Mesenchymal stem cell (in vitro differentiated cells and primary cell): ENCODE results near the gene WTAP.

Experiments
- DNase-seq: peaks from one replicate; pipeline ENCODE4 v3.0.0-alpha.2; 2013
- H2AFZ ChIP-seq: one replicate; pipeline ENCODE4 v1.6.1; 2013; ENCODE audit warnings: low read depth, mild to moderate bottlenecking, control low read depth, inconsistent platforms, low read length, moderate library complexity
- H2AK5ac ChIP-seq: 2 replicates; pipeline ENCODE4 v1.6.1; 2013; ENCODE audit warnings: low read length, moderate library complexity, mild to moderate bottlenecking, inconsistent platforms; ENCODE audit not compliant: severe bottlenecking
- H2BK120ac ChIP-seq: one replicate; pipeline ENCODE4 v1.6.1; 2013; ENCODE audit warnings: low read depth, mild to moderate bottlenecking, inconsistent platforms, low read length, moderate library complexity
- H2BK12ac ChIP-seq, 2 experiments: one replicate each; pipeline ENCODE4 v1.6.1; 2013; ENCODE audit warnings: inconsistent platforms in 2 of 2, low read length in 2 of 2, mild to moderate bottlenecking in 2 of 2, moderate library complexity in 2 of 2, control low read depth in 1 of 2
- H2BK15ac ChIP-seq: one replicate; pipeline ENCODE4 v1.6.1; 2013; ENCODE audit warnings: mild to moderate bottlenecking, low read depth, inconsistent platforms; ENCODE audit not compliant: poor library complexity, severe bottlenecking
- H2BK5ac ChIP-seq: 2 replicates; pipeline ENCODE4 v1.6.1; 2013; ENCODE audit warnings: low read depth, mild to moderate bottlenecking, low read length, control low read depth, inconsistent platforms; ENCODE audit not compliant: poor library complexity, severe bottlenecking
- H3K14ac ChIP-seq, 2 experiments: one replicate each; pipeline ENCODE4 v1.6.1; 2013; ENCODE audit warnings: inconsistent platforms in 2 of 2, low read length in 2 of 2, control low read depth in 1 of 2, mild to moderate bottlenecking in 1 of 2, moderate library complexity in 1 of 2
- H3K18ac ChIP-seq, 2 experiments: one replicate each; pipeline ENCODE4 v1.6.1; 2013; ENCODE audit warnings: inconsistent platforms in 2 of 2, low read length in 2 of 2, control low read depth in 1 of 2, low read depth in 1 of 2, mild to moderate bottlenecking in 1 of 2
- H3K23ac ChIP-seq, 2 experiments: one replicate each; pipeline ENCODE4 v1.6.1; 2013; ENCODE audit warnings: inconsistent platforms in 2 of 2, low read length in 2 of 2, mild to moderate bottlenecking in 2 of 2, moderate library complexity in 2 of 2, control low read depth in 1 of 2
- H3K27ac ChIP-seq: 2 replicates; pipeline ENCODE4 v1.5.1; 2013; ENCODE audit warnings: mild to moderate bottlenecking, moderate library complexity, low read length, control low read depth, inconsistent platforms; ENCODE audit not compliant: poor library complexity, severe bottlenecking
- H3K27me3 ChIP-seq, 2 experiments: 2 replicates each; pipeline versions ENCODE4 v1.6.1 to v1.7.0; 2013; ENCODE audit warnings: low read length in 2 of 2, mild to moderate bottlenecking in 2 of 2, moderate library complexity in 2 of 2, control low read depth in 1 of 2, inconsistent platforms in 1 of 2; ENCODE audit not compliant: control insufficient read depth in 1 of 2, insufficient read depth in 1 of 2
- H3K36me3 ChIP-seq, 2 experiments: 2 replicates each; pipeline versions ENCODE4 v1.6.1 to v1.7.0; 2013; ENCODE audit warnings: low read length in 2 of 2, control low read depth in 1 of 2, inconsistent platforms in 1 of 2, low read depth in 1 of 2, mild to moderate bottlenecking in 1 of 2; ENCODE audit not compliant: insufficient read depth in 2 of 2, control insufficient read depth in 1 of 2
- H3K4ac ChIP-seq, 2 experiments: one replicate each; pipeline ENCODE4 v1.6.1; 2013; ENCODE audit warnings: inconsistent platforms in 2 of 2, low read length in 2 of 2, mild to moderate bottlenecking in 2 of 2, moderate library complexity in 2 of 2, control low read depth in 1 of 2, low read depth in 1 of 2
- H3K4me1 ChIP-seq: 2 replicates; pipeline ENCODE4 v1.6.1; 2013; ENCODE audit warnings: low read depth, low read length, control low read depth; ENCODE audit not compliant: control insufficient read depth, insufficient read depth
- H3K4me2 ChIP-seq: 2 replicates; pipeline ENCODE4 v1.6.1; 2013; ENCODE audit warnings: low read length, mild to moderate bottlenecking, inconsistent platforms; ENCODE audit not compliant: poor library complexity, severe bottlenecking
- H3K4me3 ChIP-seq, 2 experiments: 2 replicates each; pipeline versions ENCODE4 v1.5.1 to v1.7.0; 2013; ENCODE audit warnings: low read length in 2 of 2, mild to moderate bottlenecking in 2 of 2, control low read depth in 1 of 2, low read depth in 1 of 2; ENCODE audit not compliant: insufficient read depth in 1 of 2
- H3K79me1 ChIP-seq: replicated peaks from 2 replicates; pipeline ENCODE4 v1.6.1; 2013; ENCODE audit warnings: mild to moderate bottlenecking, control low read depth, low read length, inconsistent platforms; ENCODE audit not compliant: poor library complexity, severe bottlenecking
- H3K9ac ChIP-seq: 2 replicates; pipeline ENCODE4 v1.7.0; 2013; ENCODE audit warnings: mild to moderate bottlenecking, low read length, moderate library complexity
- H3K9me3 ChIP-seq: 2 replicates; pipeline ENCODE4 v1.7.0; 2013; ENCODE audit warnings: mild to moderate bottlenecking, low read length; ENCODE audit not compliant: control insufficient read depth
- H4K8ac ChIP-seq: one replicate; pipeline ENCODE4 v1.6.1; 2013; ENCODE audit warnings: inconsistent platforms, mild to moderate bottlenecking, low read length, moderate library complexity
- H4K91ac ChIP-seq: one replicate; pipeline ENCODE4 v1.6.1; 2013; ENCODE audit warnings: mild to moderate bottlenecking, low read length, inconsistent platforms
- WGBS: methylation state at CpG from one replicate; pipeline ENCODE4 v1.1.7; 2013; ENCODE audit warnings: mixed read lengths; 5-methylcytosine and 5-hydroxymethylcytosine counted together

WTAP gene

GRCh38 chr6:159736908-159737307 is 9.6 kb downstream of the WTAP start:
- peaks cover 5% of the 10 kb centered on the region for H3K4me1 ChIP-seq
- no peak overlapping the region for H2BK15ac ChIP-seq
- no peak overlapping the region for H3K27ac ChIP-seq
- no peak overlapping the region for H3K18ac ChIP-seq
- H2AFZ ChIP-seq, result no peak overlapping the region
- WGBS, result 92% methylated on average over 7 of the region's 7 CpGs
- DNase-seq, result no peak
- H3K4me3 ChIP-seq, result no peak overlapping the region
- H4K8ac ChIP-seq, result no peak overlapping the region
- H2BK120ac ChIP-seq, result no peak overlapping the region
- H2BK5ac ChIP-seq, result no peak overlapping the region
- peaks cover 13 to 68% of the 10 kb centered on the region in 2 experiments for H3K36me3 ChIP-seq
- H3K14ac ChIP-seq, result no peak overlapping the region
- H2AK5ac ChIP-seq, result no peak overlapping the region
- no peaks in the 10 kb centered on the region for H3K27me3 ChIP-seq
- no peak overlapping the region for H3K23ac ChIP-seq
- no peaks in the 10 kb centered on the region for H3K9me3 ChIP-seq
- H3K79me1 ChIP-seq, result peaks cover 6% of the 10 kb centered on the region
- no peak overlapping the region for H3K4me2 ChIP-seq
- H3K4ac ChIP-seq, result no peak overlapping the region
- H4K91ac ChIP-seq, result no peak overlapping the region
- no peak overlapping the region for H2BK12ac ChIP-seq
- peak overlapping the region; percentile 18 for H3K9ac ChIP-seq

GRCh38 chr6:159739341-159739740 is 12.0 kb downstream of the WTAP start:
- WGBS, result 100% methylated on average over 2 of the region's 3 CpGs
- no peak overlapping the region for H3K27ac ChIP-seq
- no peak overlapping the region for H4K91ac ChIP-seq

GRCh38 chr6:159742165-159742564 is 14.9 kb downstream of the WTAP start:
- no peak overlapping the region for H3K4ac ChIP-seq
- H3K4me1 ChIP-seq, result peaks cover under 1% of the 10 kb centered on the region
- H3K27ac ChIP-seq, result no peak overlapping the region
- no peaks in the 10 kb centered on the region for H3K27me3 ChIP-seq
- no peaks in the 10 kb centered on the region for H3K9me3 ChIP-seq
- WGBS, result 94% methylated on average over 1 of the region's 1 CpG
- no peak overlapping the region for H2BK120ac ChIP-seq
- H3K4me2 ChIP-seq, result no peak overlapping the region
- H3K23ac ChIP-seq, result no peak overlapping the region
- H4K8ac ChIP-seq, result no peak overlapping the region
- no peak overlapping the region for H2BK15ac ChIP-seq
- peak overlapping the region; percentile 29 for H3K9ac ChIP-seq
- no peak overlapping the region for H2BK12ac ChIP-seq
- no peak overlapping the region for H3K18ac ChIP-seq
- H2AFZ ChIP-seq, result no peak overlapping the region
- no peak overlapping the region for H3K4me3 ChIP-seq
- DNase-seq, result no peak
- peaks cover 11% of the 10 kb centered on the region for H3K79me1 ChIP-seq
- H2BK5ac ChIP-seq, result no peak overlapping the region
- no peak overlapping the region for H2AK5ac ChIP-seq
- peaks cover 13 to 98% of the 10 kb centered on the region in 2 experiments for H3K36me3 ChIP-seq
- no peak overlapping the region for H3K14ac ChIP-seq
- H4K91ac ChIP-seq, result no peak overlapping the region

More at GRCh38 chr6:159739341-159739740, 12.0 kb downstream of the WTAP start:
- no peak overlapping the region for H2BK12ac ChIP-seq
- H3K23ac ChIP-seq, result no peak overlapping the region
- H2AFZ ChIP-seq, result no peak overlapping the region
- no peaks in the 10 kb centered on the region for H3K27me3 ChIP-seq
- no peak overlapping the region for H4K8ac ChIP-seq
- peaks cover 7% of the 10 kb centered on the region for H3K79me1 ChIP-seq
- H3K18ac ChIP-seq, result no peak overlapping the region
- no peaks in the 10 kb centered on the region for H3K9me3 ChIP-seq
- no peak overlapping the region for H3K4ac ChIP-seq
- no peak overlapping the region for H3K14ac ChIP-seq
- no peak overlapping the region for H2BK120ac ChIP-seq
- peaks cover 13 to 82% of the 10 kb centered on the region in 2 experiments for H3K36me3 ChIP-seq
- H3K4me3 ChIP-seq, result no peak overlapping the region
- no peak overlapping the region for H2BK5ac ChIP-seq
- peaks cover 5% of the 10 kb centered on the region for H3K4me1 ChIP-seq
- H2BK15ac ChIP-seq, result no peak overlapping the region
- peak overlapping the region; percentile 33 for H3K9ac ChIP-seq
- H3K4me2 ChIP-seq, result no peak overlapping the region
- H2AK5ac ChIP-seq, result no peak overlapping the region
- DNase-seq, result no peak

GRCh38 chr6:159745081-159745480 is 17.8 kb downstream of the WTAP start:
- 100% methylated on average over 6 of the region's 7 CpGs for WGBS
- no peak overlapping the region for H2AK5ac ChIP-seq
- peaks cover 18 to 99% of the 10 kb centered on the region in 2 experiments for H3K36me3 ChIP-seq
- H3K14ac ChIP-seq, result no peak overlapping the region
- no peak overlapping the region for H3K9ac ChIP-seq
- H2BK5ac ChIP-seq, result no peak overlapping the region
- H3K18ac ChIP-seq, result no peak overlapping the region
- H3K4me3 ChIP-seq, result no peak overlapping the region
- H2BK120ac ChIP-seq, result no peak overlapping the region
- H2AFZ ChIP-seq, result no peak overlapping the region
- H3K79me1 ChIP-seq, result peaks cover 10% of the 10 kb centered on the region
- no peak overlapping the region for H4K91ac ChIP-seq
- no peak overlapping the region for H3K23ac ChIP-seq
- no peak for DNase-seq
- H2BK15ac ChIP-seq, result no peak overlapping the region
- no peak overlapping the region for H2BK12ac ChIP-seq
- H4K8ac ChIP-seq, result no peak overlapping the region
- H3K4me2 ChIP-seq, result no peak overlapping the region
- no peak overlapping the region for H3K27ac ChIP-seq
- H3K9me3 ChIP-seq, result no peaks in the 10 kb centered on the region
- no peaks in the 10 kb centered on the region for H3K4me1 ChIP-seq
- H3K4ac ChIP-seq, result no peak overlapping the region
- no peaks in the 10 kb centered on the region for H3K27me3 ChIP-seq
